Upper lobe of left lung (tissue), 4 donors: ENCODE data around the gene DIP2C.

ENCODE experiments used
- EP300 ChIP-seq, 4 donors: sonication (generic); formaldehyde crosslinking; IDR thresholded peaks; one replicate each; pipeline ENCODE4 v1.5.1; 2017; ENCODE audit warnings: antibody characterized with exemption in 4 of 4, control low read depth in 2 of 4
- POLR2A ChIP-seq, 4 donors: fragments of 450-650 bp; IDR thresholded peaks; one replicate each; pipeline ENCODE4 v1.5.1; 2016 to 2017; ENCODE audit warnings: antibody characterized with exemption in 4 of 4, mild to moderate bottlenecking in 2 of 4
- POLR2AphosphoS5 ChIP-seq, 2 donors: sonication (generic); formaldehyde crosslinking; IDR thresholded peaks; one replicate each; pipeline ENCODE4 v1.5.1; 2017; ENCODE audit warnings: antibody characterized with exemption in 2 of 2
- TF ChIP-seq, protein P1 (sequence below), 6 experiments: fragments of 450-650 bp in 4 of 6; fragments of 200-600 bp in 2 of 6; sonication (generic) in 2 of 6; IDR thresholded peaks; one replicate each; pipeline ENCODE4 v1.5.1; 2016 to 2019; ENCODE audit warnings: antibody characterized with exemption in 6 of 6

DNA sequence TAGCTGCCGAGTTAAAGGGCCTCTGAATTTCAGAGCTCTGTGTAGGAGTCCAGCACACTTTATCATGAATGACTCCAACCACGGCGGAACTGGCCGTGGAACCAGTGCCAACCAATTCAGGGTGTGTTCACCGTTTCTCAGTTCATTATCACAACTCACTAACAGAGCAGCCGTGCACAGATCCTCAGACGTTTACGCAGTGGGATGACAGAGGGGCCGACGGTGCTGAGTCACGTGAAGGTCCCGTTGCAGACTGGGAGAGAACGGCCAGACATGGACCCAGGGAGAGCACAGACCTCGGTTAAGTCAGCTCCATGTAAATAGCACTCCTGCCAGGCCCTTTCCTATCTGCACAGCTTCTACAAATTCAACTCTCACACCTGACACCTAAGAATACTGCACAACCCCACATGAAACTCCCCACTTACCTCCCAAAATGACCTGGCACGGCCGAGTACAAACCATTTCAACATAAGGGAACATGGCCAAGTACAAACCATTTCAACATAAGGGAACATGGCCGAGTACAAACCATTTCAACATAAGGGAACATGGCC lies 95.5 kb downstream of the DIP2C start:
- TF ChIP-seq, protein P1, sequence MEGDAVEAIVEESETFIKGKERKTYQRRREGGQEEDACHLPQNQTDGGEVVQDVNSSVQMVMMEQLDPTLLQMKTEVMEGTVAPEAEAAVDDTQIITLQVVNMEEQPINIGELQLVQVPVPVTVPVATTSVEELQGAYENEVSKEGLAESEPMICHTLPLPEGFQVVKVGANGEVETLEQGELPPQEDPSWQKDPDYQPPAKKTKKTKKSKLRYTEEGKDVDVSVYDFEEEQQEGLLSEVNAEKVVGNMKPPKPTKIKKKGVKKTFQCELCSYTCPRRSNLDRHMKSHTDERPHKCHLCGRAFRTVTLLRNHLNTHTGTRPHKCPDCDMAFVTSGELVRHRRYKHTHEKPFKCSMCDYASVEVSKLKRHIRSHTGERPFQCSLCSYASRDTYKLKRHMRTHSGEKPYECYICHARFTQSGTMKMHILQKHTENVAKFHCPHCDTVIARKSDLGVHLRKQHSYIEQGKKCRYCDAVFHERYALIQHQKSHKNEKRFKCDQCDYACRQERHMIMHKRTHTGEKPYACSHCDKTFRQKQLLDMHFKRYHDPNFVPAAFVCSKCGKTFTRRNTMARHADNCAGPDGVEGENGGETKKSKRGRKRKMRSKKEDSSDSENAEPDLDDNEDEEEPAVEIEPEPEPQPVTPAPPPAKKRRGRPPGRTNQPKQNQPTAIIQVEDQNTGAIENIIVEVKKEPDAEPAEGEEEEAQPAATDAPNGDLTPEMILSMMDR (IDR thresholded peaks at IDR 0.05) = no peak
- TF ChIP-seq POLR2A (IDR thresholded peaks at IDR 0.05) = no peak
- no peak for TF ChIP-seq EP300 (IDR thresholded peaks at IDR 0.05)
- no peak for TF ChIP-seq POLR2AphosphoS5 (IDR thresholded peaks at IDR 0.05)
